Lower lobe of right lung (tissue), 2 donors: Measurements from ENCODE around the gene PRRC1. TPM values are rescaled to one million over a fixed set of nuclear protein-coding genes. Genes with fewer than 3 reads are reported as not detected.
"Not testable (repeated sequence)": the region's sequence is repeated elsewhere in the genome, so short reads cannot be mapped to it uniquely, and the experiment has no call there.

Source experiments
- ATAC-seq, 2 donors: fragments of 200-7000 bp; cut with Tn5 transposase; one replicate each; pipeline ENCODE4 v1.9.1; 2020 to 2022; ENCODE audit warnings: mild to moderate bottlenecking in 2 of 2, moderate library complexity in 2 of 2
- DNase-seq: peaks from one replicate; pipeline ENCODE4 v3.0.0-alpha.2; 2020
- H3K27ac ChIP-seq: fragments of 200-600 bp; one replicate; pipeline ENCODE4 v1.8.0; 2022
- H3K27me3 ChIP-seq: fragments of 200-600 bp; one replicate; pipeline ENCODE4 v1.8.0; 2022; ENCODE audit warnings: low read depth
- H3K36me3 ChIP-seq: fragments of 200-600 bp; one replicate; pipeline ENCODE4 v1.8.0; 2022; ENCODE audit warnings: mild to moderate bottlenecking
- H3K4me1 ChIP-seq: fragments of 200-600 bp; one replicate; pipeline ENCODE4 v1.8.0; 2022
- H3K4me3 ChIP-seq: fragments of 200-600 bp; one replicate; pipeline ENCODE4 v1.8.0; 2022; ENCODE audit warnings: mild to moderate bottlenecking
- H3K9me3 ChIP-seq: fragments of 200-600 bp; one replicate; pipeline ENCODE4 v1.8.0; 2022
- CTCF ChIP-seq: fragments of 200-600 bp; IDR thresholded peaks from one replicate; pipeline ENCODE4 v1.8.0; 2022; ENCODE audit warnings: antibody characterized with exemption, mild to moderate bottlenecking
- intact Hi-C: fragments of 100-400 bp; cut with DNase I; formaldehyde crosslinking; loops from one replicate; pipeline ENCODE4 v1.11.0; 2022
- total RNA-seq: library from RNA; stranded (reverse); fragmentation: NEBNext Ultra II Directional; extraction: Animal tissue kit (Norgen Biotek cat#: 25700); gene quantifications from one replicate; pipeline ENCODE4 v1.2.1, GENCODE V29; 2021
- donor health status: DM: no; HTN: yes; CAD: no; lungs with severe emphysema.

Gene PRRC1
- total RNA-seq, 1 donor from 2014 or later = 49.7 TPM

- Histone ChIP-seq H3K4me1 (peaks cover 8% of the 10 kb centered on the region), H3K27ac (no peak overlapping the region), H3K36me3 (no peaks in the 10 kb centered on the region), H3K9me3 (no peaks in the 10 kb centered on the region), H3K4me3 (no peak overlapping the region), H3K27me3 (no peaks in the 10 kb centered on the region)
- intact Hi-C loops = no loop called here
- no peak for TF ChIP-seq CTCF
- ATAC-seq = no peak
- DNase-seq = no peak
These were observed 48.3 kb downstream of the PRRC1 start for GRCh38 chr5:127565586-127566270.

GRCh38 chr5:127567026-127567768 is 49.8 kb downstream of the PRRC1 start:
- Histone ChIP-seq H3K4me1 (peaks cover 8% of the 10 kb centered on the region), H3K27ac (no peak overlapping the region), H3K9me3 (no peaks in the 10 kb centered on the region), H3K36me3 (no peaks in the 10 kb centered on the region), H3K4me3 (no peak overlapping the region), H3K27me3 (no peaks in the 10 kb centered on the region)
- intact Hi-C loops = no loop called here
- ATAC-seq (no peak), DNase-seq (no peak)
- TF ChIP-seq CTCF = no peak

- H3K9me3 ChIP-seq = no peaks in the 10 kb centered on the region
- ATAC-seq (no peak), DNase-seq (no peak)
- H3K36me3 ChIP-seq = no peaks in the 10 kb centered on the region
- H3K4me1 ChIP-seq = peaks cover 8% of the 10 kb centered on the region
- no peak overlapping the region for H3K4me3 ChIP-seq
- H3K27ac ChIP-seq = no peak overlapping the region
- no peak for TF ChIP-seq CTCF
- no peaks in the 10 kb centered on the region for H3K27me3 ChIP-seq
- intact Hi-C loops = no loop called here
These were observed 50.7 kb downstream of the PRRC1 start for GRCh38 chr5:127568166-127568565.

GRCh38 chr5:127569471-127569870 is 52.0 kb downstream of the PRRC1 start:
- H3K4me3 ChIP-seq, H3K27me3 ChIP-seq, ATAC-seq, intact Hi-C loops, H3K27ac ChIP-seq, H3K9me3 ChIP-seq, H3K4me1 ChIP-seq, H3K36me3 ChIP-seq: not testable (repeated sequence)
- peak; percentile 39 for DNase-seq

- Histone ChIP-seq H3K4me1 (no peaks in the 10 kb centered on the region), H3K27ac (no peak overlapping the region), H3K9me3 (peaks cover 10% of the 10 kb centered on the region), H3K27me3 (no peaks in the 10 kb centered on the region), H3K36me3 (no peaks in the 10 kb centered on the region), H3K4me3 (no peak overlapping the region)
- no peak for ATAC-seq
- no peak for TF ChIP-seq CTCF
- intact Hi-C loops = no loop called here
- no peak for DNase-seq
These were observed 54.1 kb downstream of the PRRC1 start for GRCh38 chr5:127571314-127572131.
